OCI-LY7 (cell line): Measurements from ENCODE around the gene RNF157. TPM values are rescaled to one million over a fixed set of nuclear protein-coding genes. Genes with fewer than 3 reads are reported as not detected.

ENCODE experiments used
- BruUV-seq: library from RNA; stranded (reverse); fragments of 400-500 nt; replicated peaks from 2 replicates; lab custom pipeline; 2021; lab: Mats Ljungman, UMichigan
- CTCF ChIA-PET: fragments of 300-600 bp; sonication (Branson Sonifier 250); formaldehyde crosslinking; loops from one replicate; lab custom pipeline; 2022; ENCODE audit warnings: antibody characterized with exemption; ENCODE audit not compliant: unreplicated experiment; lab: Charles Lee
- POLR2A ChIA-PET: fragments of 300-600 bp; sonication (Branson Sonifier 250); formaldehyde crosslinking; loops from one replicate; lab custom pipeline; 2022; ENCODE audit warnings: antibody characterized with exemption; lab: Charles Lee
- DNase-seq: peaks from one replicate; pipeline ENCODE4 v3.0.0-alpha.2; 2015; ENCODE audit warnings: low spot score
- H2AFZ ChIP-seq: fragments of 200-600 bp; sonication (generic), shearing (Covaris generic); 2 replicates; pipeline ENCODE4 v1.6.1; 2014; ENCODE audit warnings: mild to moderate bottlenecking, antibody characterized with exemption, low read length, moderate library complexity
- H3K27ac ChIP-seq: fragments of 200-600 bp; sonication (generic); 2 replicates; pipeline ENCODE4 v1.5.1; 2014; ENCODE audit warnings: mixed run types, low read depth, mild to moderate bottlenecking, moderate library complexity, low read length, inconsistent platforms; ENCODE audit not compliant: poor library complexity, severe bottlenecking
- H3K36me3 ChIP-seq: fragments of 200-600 bp; sonication (generic); 2 replicates; pipeline ENCODE4 v1.6.1; 2014; ENCODE audit warnings: mild to moderate bottlenecking, antibody characterized with exemption, low read length, moderate library complexity, mixed read lengths; ENCODE audit not compliant: insufficient read depth
- H3K4me1 ChIP-seq: fragments of 200-600 bp; sonication (generic); 2 replicates; pipeline ENCODE4 v1.5.1; 2014; ENCODE audit warnings: mild to moderate bottlenecking, low read length; ENCODE audit not compliant: insufficient read depth, poor library complexity, severe bottlenecking
- H3K4me2 ChIP-seq: fragments of 200-600 bp; sonication (generic); 2 replicates; pipeline ENCODE4 v1.6.1; 2014; ENCODE audit warnings: mild to moderate bottlenecking, low read length
- H3K4me3 ChIP-seq: fragments of 200-600 bp; sonication (generic); 2 replicates; pipeline ENCODE4 v1.5.1; 2014; ENCODE audit warnings: mild to moderate bottlenecking, low read depth, low read length; ENCODE audit not compliant: poor library complexity, severe bottlenecking
- H3K79me2 ChIP-seq: fragments of 200-600 bp; sonication (generic); 2 replicates; pipeline ENCODE4 v1.6.1; 2016; ENCODE audit warnings: low read depth, mild to moderate bottlenecking, low read length, moderate library complexity, mixed read lengths; ENCODE audit not compliant: insufficient read depth
- H3K9me2 ChIP-seq: fragments of 200-600 bp; sonication (generic); 2 replicates; pipeline ENCODE4 v1.6.1; 2016; ENCODE audit warnings: mild to moderate bottlenecking, low read length, mixed read lengths; ENCODE audit not compliant: insufficient read depth
- H3K9me3 ChIP-seq: fragments of 200-600 bp; sonication (generic); 2 replicates; pipeline ENCODE4 v1.6.1; 2014; ENCODE audit warnings: mild to moderate bottlenecking, mixed run types, low read length, mixed read lengths
- H4K20me1 ChIP-seq: fragments of 200-600 bp; sonication (generic); 2 replicates; pipeline ENCODE4 v1.6.1; 2014; ENCODE audit warnings: mild to moderate bottlenecking, antibody characterized with exemption, low read length, moderate library complexity, mixed read lengths; ENCODE audit not compliant: insufficient read depth
- CTCF ChIP-seq: fragments of 200-600 bp; sonication (generic); conservative IDR thresholded peaks from 2 replicates; pipeline ENCODE4 v1.5.1; 2014; ENCODE audit warnings: mild to moderate bottlenecking, antibody characterized with exemption, low read length, moderate library complexity, mixed read lengths
- EZH2phosphoT487 ChIP-seq: fragments of 200-600 bp; sonication (generic); IDR thresholded peaks from 2 replicates; pipeline ENCODE4 v1.6.1; 2018; ENCODE audit warnings: low read depth, borderline replicate concordance, mild to moderate bottlenecking, mixed run types, antibody characterized with exemption, low read length, moderate library complexity, mixed read lengths
- intact Hi-C: fragments of 100-400 bp; cut with micrococcal nuclease; formaldehyde crosslinking; loops from one replicate; pipeline ENCODE4 v1.10.0; 2022; ENCODE audit not compliant: unreplicated experiment
- total RNA-seq, 2 experiments: library from RNA; depleted of rRNA in 1 of 2; stranded (reverse); fragments of >200 nt in 1 of 2; shearing (Covaris generic) in 1 of 2; gene quantifications; 2 replicates each; pipeline ENCODE4 v1.2.3, GENCODE V29; 2014 to 2022

The RNF157 gene
- total RNA-seq, 2 experiments from 2014 or later, result 0.28 to 1.3 TPM

- peaks cover 38% of the 10 kb centered on the region for H3K4me1 ChIP-seq
- H3K27ac ChIP-seq, result no peak overlapping the region
- BruUV-seq, result no TSS peak
- DNase-seq, result no peak
- H3K36me3 ChIP-seq, result no peaks in the 10 kb centered on the region
- no peak overlapping the region; the same call in 1 of the 2 replicates for H2AFZ ChIP-seq
- no peak overlapping the region for H3K4me3 ChIP-seq
- no peak for TF ChIP-seq CTCF
- no peak for TF ChIP-seq EZH2phosphoT487
- ChIA-PET CTCF (no interaction called here), POLR2A (interaction anchor here (0.6 to 1.5 kb wide), 3 partner anchors 24 to 113 kb away, joined by 3 to 5 read pairs (median 3); no protein-coding TSS in a partner anchor)
- no peaks in the 10 kb centered on the region for H4K20me1 ChIP-seq
- no peak overlapping the region for H3K4me2 ChIP-seq
- no peaks in the 10 kb centered on the region for H3K9me3 ChIP-seq
- H3K79me2 ChIP-seq, result no peaks in the 10 kb centered on the region
- intact Hi-C loops, result no loop called here
- no peaks in the 10 kb centered on the region for H3K9me2 ChIP-seq
Observed at GRCh38 chr17:76184290-76184689, 56.0 kb downstream of the RNF157 start.

DNA sequence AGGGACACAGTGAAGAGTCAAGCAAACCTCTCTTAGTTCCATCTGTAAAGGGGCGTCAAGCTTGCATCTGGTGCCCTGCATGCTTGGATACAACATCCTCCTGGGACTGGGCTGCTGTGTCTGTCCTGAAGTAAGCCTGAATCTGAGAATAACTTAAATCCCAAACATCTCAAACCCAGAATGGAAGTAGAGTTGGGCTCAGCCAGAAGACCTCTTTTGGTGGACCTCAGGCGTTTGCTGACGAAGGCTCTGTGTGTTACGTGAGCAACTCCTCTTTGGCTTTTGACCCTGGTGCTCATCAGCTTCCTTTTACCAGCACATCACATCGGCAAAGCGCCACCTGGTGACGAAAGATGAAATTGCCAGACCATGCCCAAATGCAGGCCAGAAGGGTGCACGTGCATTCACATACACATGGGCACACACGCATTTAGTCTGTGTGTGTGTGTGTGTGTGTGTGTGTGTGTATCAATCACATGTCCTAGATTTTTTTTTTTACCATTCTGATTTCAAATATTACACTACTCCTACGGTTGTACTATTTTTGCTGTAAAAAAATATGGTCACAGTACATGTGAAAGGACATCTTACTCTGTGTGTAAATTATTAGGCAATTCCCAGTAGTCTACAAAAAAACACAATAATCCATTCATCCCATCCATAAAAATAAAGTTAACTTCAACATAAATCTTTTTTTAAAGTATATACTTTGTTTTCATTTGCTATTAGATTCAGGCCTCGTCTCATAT is 58.1 kb downstream of the RNF157 start:
- intact Hi-C loops, result loop anchor here (1.0 kb wide), 2 partner anchors 61 to 97 kb away; no protein-coding TSS in a partner anchor
- no peak overlapping the region for H3K27ac ChIP-seq
- no peaks in the 10 kb centered on the region for H3K9me2 ChIP-seq
- TF ChIP-seq EZH2phosphoT487, result no peak
- peak; percentile 99 for TF ChIP-seq CTCF
- BruUV-seq, result no TSS peak
- CTCF ChIA-PET, result interaction anchor here (0.6 to 3.6 kb wide), 11 partner anchors 10 to 306 kb away, joined by 3 to 10 read pairs (median 4); no protein-coding TSS in a partner anchor
- DNase-seq, result peak; percentile 95
- peaks cover 9% of the 10 kb centered on the region; the same call in 1 of the 2 replicates for H3K9me3 ChIP-seq
- H3K4me2 ChIP-seq, result peak overlapping the region; percentile 31; the same call in 1 of the 2 replicates
- H2AFZ ChIP-seq, result peak overlapping the region; percentile 89
- no peaks in the 10 kb centered on the region for H3K36me3 ChIP-seq
- no peaks in the 10 kb centered on the region for H4K20me1 ChIP-seq
- H3K4me1 ChIP-seq, result peaks cover 28% of the 10 kb centered on the region
- H3K4me3 ChIP-seq, result no peak overlapping the region
- H3K79me2 ChIP-seq, result no peaks in the 10 kb centered on the region
- POLR2A ChIA-PET, result interaction anchor here (0.6 to 1.6 kb wide), 10 partner anchors 13 to 119 kb away, joined by 3 to 7 read pairs (median 3); no protein-coding TSS in a partner anchor
